Gastrocnemius medialis (tissue), 4 donors: ENCODE results near the gene C9orf72. TPM values are rescaled to one million over a fixed set of nuclear protein-coding genes. Genes with fewer than 3 reads are reported as not detected.
"Not testable (repeated sequence)": the region's sequence is repeated elsewhere in the genome, so short reads cannot be mapped to it uniquely, and the experiment has no call there.

Experiments used
- ATAC-seq, 2 donors: fragments of 150-250 bp; one replicate each; pipeline ENCODE4 v1.9.1; 2016
- DNase-seq, 2 donors: peaks; one replicate each; pipeline ENCODE4 v3.0.0-alpha.2; 2019
- H3K27ac ChIP-seq, 4 donors: fragments of 200-600 bp; sonication (generic); 1 replicate in 1 of 4; 2 replicates in 3 of 4; pipeline ENCODE4 v1.5.1; 2016 to 2018; ENCODE audit warnings: mild to moderate bottlenecking in 2 of 4, moderate library complexity in 1 of 4
- H3K27me3 ChIP-seq, 3 donors: fragments of 200-600 bp; sonication (generic) in 2 of 3; 1 replicate in 1 of 3; 2 replicates in 2 of 3; pipeline versions ENCODE4 v1.5.1 to v1.6.0; 2016 to 2019; ENCODE audit warnings: mild to moderate bottlenecking in 1 of 3, moderate library complexity in 1 of 3
- H3K36me3 ChIP-seq, 2 donors: fragments of 200-600 bp; sonication (generic) in 1 of 2; one replicate each; pipeline ENCODE4 v1.5.1; 2017 to 2018
- H3K4me1 ChIP-seq, 2 donors: fragments of 200-600 bp; sonication (generic) in 1 of 2; one replicate each; pipeline ENCODE4 v1.5.1; 2016 to 2017; ENCODE audit warnings: mild to moderate bottlenecking in 2 of 2
- H3K4me3 ChIP-seq, 4 donors: fragments of 200-600 bp; sonication (generic) in 3 of 4; 1 replicate in 1 of 4; 2 replicates in 3 of 4; pipeline ENCODE4 v1.5.1; 2016 to 2019; ENCODE audit warnings: mild to moderate bottlenecking in 2 of 4
- H3K9me3 ChIP-seq, 3 donors: fragments of 200-600 bp; sonication (generic) in 2 of 3; 1 replicate in 1 of 3; 2 replicates in 2 of 3; pipeline ENCODE4 v1.5.1; 2016 to 2019
- POLR2A ChIP-seq, 2 donors: fragments of 450-650 bp; IDR thresholded peaks; one replicate each; pipeline ENCODE4 v1.6.1; 2017; ENCODE audit warnings: antibody characterized with exemption in 2 of 2, mild to moderate bottlenecking in 2 of 2, moderate library complexity in 2 of 2
- in situ Hi-C, 4 donors: fragments of 200-750 bp; cut with MboI; loops; one replicate each; pipeline versions ENCODE4 v1.15.0 to v1.8.0; 2017; ENCODE audit warnings: low sequenced_read_pairs in 4 of 4
- intact Hi-C: fragments of 100-400 bp; cut with DNase I; formaldehyde crosslinking; loops from one replicate; pipeline ENCODE4 v1.15.1; 2023; ENCODE audit warnings: low total_unique reads
- total RNA-seq, 4 donors: library from RNA; depleted of rRNA; stranded (reverse); fragments of >200 nt; gene quantifications; one replicate each; pipeline versions ENCODE4 v1.1.0 to v1.2.3, GENCODE V29; 2016
- TF ChIP-seq, protein P1 (sequence below), 5 experiments: fragments of 450-650 bp in 3 of 5; fragments of 200-600 bp in 2 of 5; sonication (generic) in 2 of 5; IDR thresholded peaks in 4 of 5; conservative IDR thresholded peaks in 1 of 5; 1 replicate in 4 of 5; 2 replicates in 1 of 5; pipeline ENCODE4 v1.5.1; 2016 to 2019; ENCODE audit warnings: antibody characterized with exemption in 5 of 5, mild to moderate bottlenecking in 3 of 5, moderate library complexity in 3 of 5

C9orf72 gene
- total RNA-seq, 4 donors from 2014 or later, result 14.8 to 43.4 (median 19.4) TPM

DNA sequence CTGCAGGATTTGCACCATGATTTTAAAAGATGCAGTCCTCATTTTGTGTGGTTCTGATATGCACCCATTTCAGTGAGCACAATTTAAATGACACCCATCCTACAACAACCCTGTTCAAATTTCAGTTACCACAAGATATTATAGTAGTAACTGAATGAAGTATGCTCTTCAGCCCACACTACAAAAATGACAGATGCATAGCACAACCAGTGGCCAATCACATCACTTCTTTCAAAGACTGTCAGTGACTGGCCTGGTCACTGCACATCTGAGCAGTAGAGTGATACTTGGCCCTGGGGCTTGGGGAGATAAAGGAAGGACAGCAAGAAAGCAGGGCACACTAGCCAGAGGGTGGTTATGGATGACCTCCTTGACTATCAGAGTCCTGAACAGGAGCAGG is 69.0 kb downstream of the C9orf72 start:
- Histone ChIP-seq H3K4me3 (no peak overlapping the region), H3K27ac (no peak overlapping the region), H3K36me3 (no peaks in the 10 kb centered on the region), H3K9me3 (no peaks in the 10 kb centered on the region), H3K27me3 (no peaks in the 10 kb centered on the region), H3K4me1 (no peaks in the 10 kb centered on the region)
- intact Hi-C loops, result no loop called here
- ATAC-seq (no peak), DNase-seq (no peak)
- no peak for TF ChIP-seq POLR2A (IDR thresholded peaks at IDR 0.05)
- TF ChIP-seq, protein P1, sequence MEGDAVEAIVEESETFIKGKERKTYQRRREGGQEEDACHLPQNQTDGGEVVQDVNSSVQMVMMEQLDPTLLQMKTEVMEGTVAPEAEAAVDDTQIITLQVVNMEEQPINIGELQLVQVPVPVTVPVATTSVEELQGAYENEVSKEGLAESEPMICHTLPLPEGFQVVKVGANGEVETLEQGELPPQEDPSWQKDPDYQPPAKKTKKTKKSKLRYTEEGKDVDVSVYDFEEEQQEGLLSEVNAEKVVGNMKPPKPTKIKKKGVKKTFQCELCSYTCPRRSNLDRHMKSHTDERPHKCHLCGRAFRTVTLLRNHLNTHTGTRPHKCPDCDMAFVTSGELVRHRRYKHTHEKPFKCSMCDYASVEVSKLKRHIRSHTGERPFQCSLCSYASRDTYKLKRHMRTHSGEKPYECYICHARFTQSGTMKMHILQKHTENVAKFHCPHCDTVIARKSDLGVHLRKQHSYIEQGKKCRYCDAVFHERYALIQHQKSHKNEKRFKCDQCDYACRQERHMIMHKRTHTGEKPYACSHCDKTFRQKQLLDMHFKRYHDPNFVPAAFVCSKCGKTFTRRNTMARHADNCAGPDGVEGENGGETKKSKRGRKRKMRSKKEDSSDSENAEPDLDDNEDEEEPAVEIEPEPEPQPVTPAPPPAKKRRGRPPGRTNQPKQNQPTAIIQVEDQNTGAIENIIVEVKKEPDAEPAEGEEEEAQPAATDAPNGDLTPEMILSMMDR (IDR thresholded peaks at IDR 0.05 in 4 of 5, conservative IDR thresholded peaks at IDR 0.05 in 1 of 5), result no peak
- in situ Hi-C loops, result no loop called here

GRCh38 chr9:27503623-27504022 is 69.7 kb downstream of the C9orf72 start:
- Histone ChIP-seq H3K4me3 (no peak overlapping the region), H3K4me1 (no peaks in the 10 kb centered on the region), H3K36me3 (no peaks in the 10 kb centered on the region), H3K27me3 (no peaks in the 10 kb centered on the region), H3K27ac (no peak overlapping the region), H3K9me3 (no peaks in the 10 kb centered on the region)
- intact Hi-C loops (no loop called here), in situ Hi-C loops (no loop called here)
- TF ChIP-seq POLR2A (IDR thresholded peaks at IDR 0.05), result no peak
- TF ChIP-seq, protein P1 (IDR thresholded peaks at IDR 0.05 in 4 of 5, conservative IDR thresholded peaks at IDR 0.05 in 1 of 5), result no peak
- DNase-seq (no peak), ATAC-seq (no peak)

DNA sequence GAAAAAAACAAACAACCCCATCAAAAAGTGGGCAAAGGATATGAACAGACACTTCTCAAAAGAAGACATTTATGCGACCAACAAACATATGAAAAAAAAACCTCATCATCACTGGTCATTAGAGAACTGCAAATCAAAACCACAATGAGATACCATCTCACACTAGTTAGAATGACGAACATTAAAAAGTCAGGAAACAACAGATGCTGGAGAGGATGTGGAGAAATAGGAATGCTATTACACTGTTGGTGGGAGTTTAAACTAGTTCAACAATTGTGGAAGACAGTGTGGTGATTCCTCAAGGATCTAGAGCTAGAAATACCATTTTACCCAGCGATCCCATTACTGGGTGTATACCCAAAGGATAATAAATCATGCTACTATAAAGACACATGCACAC is 72.4 kb downstream of the C9orf72 start:
- intact Hi-C loops, result not testable (repeated sequence)

DNA sequence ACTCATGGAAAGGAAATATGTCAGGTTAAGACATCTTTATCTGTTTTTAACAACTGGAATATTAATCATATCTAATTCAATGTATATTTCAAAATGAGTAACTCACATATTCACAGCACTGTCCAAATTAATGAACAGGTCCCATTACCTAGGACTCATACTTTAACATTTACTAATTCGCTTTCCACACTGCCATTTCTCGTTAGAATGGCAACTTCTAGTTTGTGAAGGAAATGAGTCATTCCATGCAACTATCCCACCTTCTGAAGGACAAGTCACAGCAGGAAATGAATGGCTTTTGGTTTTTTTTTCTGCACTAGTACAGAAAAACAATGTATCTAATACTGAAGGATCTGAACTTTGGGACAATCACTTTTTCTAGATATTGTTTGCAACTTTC is 73.8 kb downstream of the C9orf72 start:
- no peak for TF ChIP-seq POLR2A (IDR thresholded peaks at IDR 0.05)
- TF ChIP-seq, protein P1 (IDR thresholded peaks at IDR 0.05 in 4 of 5, conservative IDR thresholded peaks at IDR 0.05 in 1 of 5), result no peak
- Histone ChIP-seq H3K9me3 (no peaks in the 10 kb centered on the region), H3K4me1 (peaks cover 10 to 11% of the 10 kb centered on the region in 2 donors), H3K27ac (no peak overlapping the region), H3K36me3 (no peaks in the 10 kb centered on the region), H3K4me3 (no peak overlapping the region), H3K27me3 (no peaks in the 10 kb centered on the region)
- intact Hi-C loops (no loop called here), in situ Hi-C loops (no loop called here)
- ATAC-seq (no peak), DNase-seq (no peak)

More for the DNA sequence above, 72.4 kb downstream of the C9orf72 start:
- ATAC-seq, H3K4me3 ChIP-seq, H3K36me3 ChIP-seq, in situ Hi-C loops, H3K27me3 ChIP-seq, DNase-seq, H3K9me3 ChIP-seq, H3K4me1 ChIP-seq, H3K27ac ChIP-seq: not testable (repeated sequence)

DNA sequence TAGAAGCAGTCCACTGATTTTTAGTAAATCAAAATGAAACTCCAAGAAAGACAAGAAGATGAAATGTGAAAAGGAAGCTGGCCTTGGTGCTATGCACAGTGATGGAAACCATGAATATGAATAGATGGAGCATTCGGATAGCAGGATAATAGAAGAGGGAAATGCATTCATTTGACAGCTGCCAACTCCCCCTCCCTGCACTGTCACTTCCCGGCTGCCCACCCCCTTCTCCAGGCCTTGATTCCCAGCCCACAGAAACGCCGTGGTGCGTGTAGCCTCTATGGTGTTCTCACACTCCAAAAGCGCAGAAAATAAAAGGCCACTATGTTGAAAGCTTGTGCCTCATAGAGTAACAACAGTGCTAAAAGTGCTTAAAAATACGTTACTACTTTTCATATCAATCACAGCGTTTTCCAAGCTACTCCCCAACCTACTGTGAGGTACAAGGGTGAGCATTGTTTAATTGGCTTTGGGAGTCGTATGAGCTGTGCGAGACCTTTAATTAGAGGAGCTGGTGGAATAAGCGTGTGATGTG is 75.3 kb downstream of the C9orf72 start:
- H3K27me3 ChIP-seq, result no peaks in the 10 kb centered on the region
- DNase-seq (no peak), ATAC-seq (no peak)
- H3K27ac ChIP-seq, result no peak overlapping the region
- H3K4me3 ChIP-seq, result no peak overlapping the region
- no peak for TF ChIP-seq POLR2A (IDR thresholded peaks at IDR 0.05)
- TF ChIP-seq, protein P1 (IDR thresholded peaks at IDR 0.05 in 4 of 5, conservative IDR thresholded peaks at IDR 0.05 in 1 of 5), result no peak
- H3K4me1 ChIP-seq, result peaks cover 10 to 11% of the 10 kb centered on the region in 2 donors
- no peaks in the 10 kb centered on the region for H3K9me3 ChIP-seq
- intact Hi-C loops (no loop called here), in situ Hi-C loops (no loop called here)
- H3K36me3 ChIP-seq, result no peaks in the 10 kb centered on the region

Other genes with a start within 250 kb of the C9orf72 start
- not detected for gene IFNK, start 49.2 kb downstream of the C9orf72 start, total RNA-seq
- gene MOB3B, start 43.7 kb downstream of the C9orf72 start, total RNA-seq, result 10 to 100 TPM in 3 of 4 donors, 1 to 10 TPM in 1; 3.4 to 16.3 (median 12.7) TPM